K562 (cell line): ENCODE data around the gene TMEM45A. TPM values are rescaled to one million over a fixed set of nuclear protein-coding genes. Genes with fewer than 3 reads are reported as not detected.

Source experiments
- ASH1L ChIP-seq: fragments of 450-650 bp; IDR thresholded peaks from 2 replicates; pipeline ENCODE4 v1.6.1; 2018; ENCODE audit warnings: borderline replicate concordance, mild to moderate bottlenecking, low read depth; ENCODE audit not compliant: partially characterized antibody
- KDM4B ChIP-seq, 2 experiments: fragments of 450-650 bp in 1 of 2; sonication (generic) in 1 of 2; IDR thresholded peaks; 2 replicates each; pipeline ENCODE4 v1.6.1; 2016 to 2017; ENCODE audit warnings: borderline replicate concordance in 2 of 2, antibody characterized with exemption in 1 of 2, low read depth in 1 of 2, mild to moderate bottlenecking in 1 of 2
- NFYB ChIP-seq: IDR thresholded peaks from 2 replicates; pipeline ENCODE4 v1.6.1; 2011; ENCODE audit warnings: mild to moderate bottlenecking, moderate library complexity; ENCODE audit not compliant: insufficient read length; ENCODE audit errors: extremely low read depth
- PCBP2 ChIP-seq: fragments of 200-400 bp; formaldehyde crosslinking; IDR thresholded peaks from 2 replicates; pipeline ENCODE4 v1.6.1; 2018; ENCODE audit warnings: low read length, low read depth, mild to moderate bottlenecking, moderate library complexity; ENCODE audit not compliant: poor library complexity, severe bottlenecking
- PHB ChIP-seq: fragments of 250-450 bp; sonication (Bioruptor Pico); IDR thresholded peaks from 2 replicates; pipeline ENCODE4 v1.5.0; 2021
- RAD21 ChIP-seq, 2 experiments: fragments of 250-450 bp in 1 of 2; fragments of 450-650 bp in 1 of 2; sonication (Bioruptor Pico) in 1 of 2; formaldehyde crosslinking in 1 of 2; IDR thresholded peaks in 1 of 2; conservative IDR thresholded peaks in 1 of 2; 2 replicates each; pipeline versions ENCODE4 v1.4.0 to v1.8.0; 2020 to 2022; ENCODE audit warnings: mild to moderate bottlenecking in 2 of 2, moderate library complexity in 1 of 2
- RFX7 ChIP-seq: fragments of 250-450 bp; sonication (Bioruptor Pico); IDR thresholded peaks from 2 replicates; pipeline ENCODE4 v1.5.1; 2021; ENCODE audit warnings: mild to moderate bottlenecking
- ZNF444 ChIP-seq: fragments of 250-450 bp; sonication (Bioruptor Pico); IDR thresholded peaks from 2 replicates; pipeline ENCODE4 v1.4.0; 2020; ENCODE audit warnings: mild to moderate bottlenecking, moderate library complexity
- ZNF830 ChIP-seq: fragments of 250-450 bp; sonication (Bioruptor Pico); IDR thresholded peaks from 2 replicates; pipeline ENCODE4 v1.5.0; 2021; ENCODE audit warnings: mild to moderate bottlenecking
- polyA plus RNA-seq, 8 experiments: library from polyadenylated mRNA; depleted of rRNA in 4 of 8; stranded (reverse) in 5 of 8; unstranded in 3 of 8; fragments of >200 nt; fragmentation: Nextera tagmentation in 2 of 8; fragmentation: Illumina TruSeq in 1 of 8; extraction: Ambion mirVana in 2 of 8; extraction: Trizol in 1 of 8; gene quantifications; 2 replicates each; pipeline versions ENCODE4 v1.2.1 to v1.2.3, GENCODE V29; 2011 to 2014; ENCODE audit warnings: inconsistent platforms in 1 of 8, missing spikeins in 1 of 8
- total RNA-seq, 7 experiments: library from RNA; depleted of rRNA in 6 of 7; stranded (reverse); fragments of >200 nt in 6 of 7; fragmentation: Illumina TruSeq in 2 of 7; extraction: Trizol in 2 of 7; gene quantifications; 2 replicates each; pipeline versions ENCODE4 v1.2.1 to v1.2.3, GENCODE V29; 2011 to 2021; ENCODE audit warnings: low replicate concordance in 1 of 7
- TF ChIP-seq, protein P1 (sequence below): sonication (generic); formaldehyde crosslinking; IDR thresholded peaks from 2 replicates; pipeline ENCODE4 v1.8.0; 2022; ENCODE audit warnings: mild to moderate bottlenecking, missing genetic modification reagents
- TF ChIP-seq, protein P2 (sequence below): sonication (generic); formaldehyde crosslinking; IDR thresholded peaks from 2 replicates; pipeline ENCODE4 v1.8.1; 2022; ENCODE audit warnings: missing genetic modification reagents
- TF ChIP-seq, protein P3 (sequence below), 2 experiments: fragments of 450-650 bp; IDR thresholded peaks; 2 replicates each; pipeline ENCODE4 v1.6.1; 2018; ENCODE audit warnings: mild to moderate bottlenecking in 2 of 2, low read depth in 1 of 2; ENCODE audit not compliant: partially characterized antibody in 2 of 2
- TF ChIP-seq, protein P4 (sequence below): sonication (generic); formaldehyde crosslinking; IDR thresholded peaks from 2 replicates; pipeline ENCODE4 v1.8.1; 2023; ENCODE audit warnings: mild to moderate bottlenecking, missing genetic modification reagents

TMEM45A gene
- total and polyA plus RNA-seq, 9 of the 15 experiments (the other 6 are each of a cell fraction or from before 2014, with no cell fraction given): 0.41 to 4.1 (median 0.95) TPM

DNA sequence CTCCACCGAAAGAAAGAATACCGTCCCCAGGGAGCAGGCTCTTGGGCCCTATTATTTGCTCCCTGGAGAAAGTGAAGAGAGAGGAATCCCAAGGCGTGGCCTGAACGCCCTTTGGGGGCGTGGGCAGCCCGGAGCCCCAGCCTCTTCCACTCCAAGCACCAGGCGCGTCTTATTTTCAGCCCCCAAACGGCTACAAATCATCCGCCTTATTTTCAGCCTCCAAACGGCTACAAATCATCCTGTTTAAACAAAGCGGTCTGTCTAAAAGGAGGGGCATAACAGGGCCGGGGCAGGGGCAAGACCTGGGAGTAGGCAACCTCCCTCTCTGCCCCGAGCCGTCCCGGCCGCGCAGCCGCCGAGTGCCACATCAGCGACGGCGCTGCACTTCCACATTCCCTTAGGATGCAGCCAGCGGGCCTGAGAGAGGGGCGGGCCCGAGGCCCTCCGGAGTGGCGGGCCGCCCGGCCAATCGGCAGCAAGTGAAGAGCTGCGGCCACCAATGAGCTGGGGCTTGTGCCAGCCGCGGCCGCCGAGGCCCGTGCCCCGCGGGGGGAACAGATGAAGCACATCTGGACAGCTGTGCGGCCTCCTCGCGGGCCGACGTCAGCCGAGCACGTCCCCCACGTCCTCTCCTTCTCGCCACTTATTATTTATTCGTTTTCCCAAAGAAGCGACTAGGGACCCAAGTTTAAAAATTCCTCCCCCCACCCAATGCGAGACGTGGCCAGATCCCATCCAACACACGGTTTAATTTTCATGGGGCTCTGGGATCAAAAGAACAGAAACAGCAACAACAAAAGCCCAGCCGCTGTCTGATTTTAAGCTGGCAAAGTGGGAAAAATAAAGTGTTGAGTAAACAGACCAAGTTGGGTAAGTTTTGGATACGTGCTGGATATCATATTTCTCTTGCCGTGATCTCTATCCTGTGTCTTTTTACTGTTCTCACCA, at the start of gene TMEM45A (continued):
- TF ChIP-seq, protein P1, sequence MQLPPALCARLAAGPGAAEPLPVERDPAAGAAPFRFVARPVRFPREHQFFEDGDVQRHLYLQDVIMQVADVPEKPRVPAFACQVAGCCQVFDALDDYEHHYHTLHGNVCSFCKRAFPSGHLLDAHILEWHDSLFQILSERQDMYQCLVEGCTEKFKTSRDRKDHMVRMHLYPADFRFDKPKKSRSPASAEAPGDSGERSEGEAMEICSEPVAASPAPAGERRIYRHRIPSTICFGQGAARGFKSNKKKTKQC (CRISPR knock-in tag): no peak
- TF ChIP-seq, protein P2, sequence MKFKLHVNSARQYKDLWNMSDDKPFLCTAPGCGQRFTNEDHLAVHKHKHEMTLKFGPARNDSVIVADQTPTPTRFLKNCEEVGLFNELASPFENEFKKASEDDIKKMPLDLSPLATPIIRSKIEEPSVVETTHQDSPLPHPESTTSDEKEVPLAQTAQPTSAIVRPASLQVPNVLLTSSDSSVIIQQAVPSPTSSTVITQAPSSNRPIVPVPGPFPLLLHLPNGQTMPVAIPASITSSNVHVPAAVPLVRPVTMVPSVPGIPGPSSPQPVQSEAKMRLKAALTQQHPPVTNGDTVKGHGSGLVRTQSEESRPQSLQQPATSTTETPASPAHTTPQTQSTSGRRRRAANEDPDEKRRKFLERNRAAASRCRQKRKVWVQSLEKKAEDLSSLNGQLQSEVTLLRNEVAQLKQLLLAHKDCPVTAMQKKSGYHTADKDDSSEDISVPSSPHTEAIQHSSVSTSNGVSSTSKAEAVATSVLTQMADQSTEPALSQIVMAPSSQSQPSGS: no peak
- TF ChIP-seq NFYB (peak; percentile 100), KDM4B (IDR thresholded peaks at IDR 0.05; ENCODE audit: borderline replicate concordance in 2 of 2, low read depth in 1 of 2) (no peak), RAD21 (CRISPR knock-in tag; conservative IDR thresholded peaks at IDR 0.05 in 1 of 2, IDR thresholded peaks at IDR 0.05 in 1 of 2) (no peak), PCBP2 (no peak), RFX7 (CRISPR knock-in tag) (no peak), PHB (no peak), ZNF444 (CRISPR knock-in tag) (no peak), ZNF830 (no peak), ASH1L (peak; percentile 92)
- TF ChIP-seq, protein P3, sequence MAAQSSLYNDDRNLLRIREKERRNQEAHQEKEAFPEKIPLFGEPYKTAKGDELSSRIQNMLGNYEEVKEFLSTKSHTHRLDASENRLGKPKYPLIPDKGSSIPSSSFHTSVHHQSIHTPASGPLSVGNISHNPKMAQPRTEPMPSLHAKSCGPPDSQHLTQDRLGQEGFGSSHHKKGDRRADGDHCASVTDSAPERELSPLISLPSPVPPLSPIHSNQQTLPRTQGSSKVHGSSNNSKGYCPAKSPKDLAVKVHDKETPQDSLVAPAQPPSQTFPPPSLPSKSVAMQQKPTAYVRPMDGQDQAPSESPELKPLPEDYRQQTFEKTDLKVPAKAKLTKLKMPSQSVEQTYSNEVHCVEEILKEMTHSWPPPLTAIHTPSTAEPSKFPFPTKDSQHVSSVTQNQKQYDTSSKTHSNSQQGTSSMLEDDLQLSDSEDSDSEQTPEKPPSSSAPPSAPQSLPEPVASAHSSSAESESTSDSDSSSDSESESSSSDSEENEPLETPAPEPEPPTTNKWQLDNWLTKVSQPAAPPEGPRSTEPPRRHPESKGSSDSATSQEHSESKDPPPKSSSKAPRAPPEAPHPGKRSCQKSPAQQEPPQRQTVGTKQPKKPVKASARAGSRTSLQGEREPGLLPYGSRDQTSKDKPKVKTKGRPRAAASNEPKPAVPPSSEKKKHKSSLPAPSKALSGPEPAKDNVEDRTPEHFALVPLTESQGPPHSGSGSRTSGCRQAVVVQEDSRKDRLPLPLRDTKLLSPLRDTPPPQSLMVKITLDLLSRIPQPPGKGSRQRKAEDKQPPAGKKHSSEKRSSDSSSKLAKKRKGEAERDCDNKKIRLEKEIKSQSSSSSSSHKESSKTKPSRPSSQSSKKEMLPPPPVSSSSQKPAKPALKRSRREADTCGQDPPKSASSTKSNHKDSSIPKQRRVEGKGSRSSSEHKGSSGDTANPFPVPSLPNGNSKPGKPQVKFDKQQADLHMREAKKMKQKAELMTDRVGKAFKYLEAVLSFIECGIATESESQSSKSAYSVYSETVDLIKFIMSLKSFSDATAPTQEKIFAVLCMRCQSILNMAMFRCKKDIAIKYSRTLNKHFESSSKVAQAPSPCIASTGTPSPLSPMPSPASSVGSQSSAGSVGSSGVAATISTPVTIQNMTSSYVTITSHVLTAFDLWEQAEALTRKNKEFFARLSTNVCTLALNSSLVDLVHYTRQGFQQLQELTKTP (IDR thresholded peaks at IDR 0.05; ENCODE audit: low read depth in 1 of 2, partially characterized antibody in 2 of 2): no peak
- TF ChIP-seq, protein P4, sequence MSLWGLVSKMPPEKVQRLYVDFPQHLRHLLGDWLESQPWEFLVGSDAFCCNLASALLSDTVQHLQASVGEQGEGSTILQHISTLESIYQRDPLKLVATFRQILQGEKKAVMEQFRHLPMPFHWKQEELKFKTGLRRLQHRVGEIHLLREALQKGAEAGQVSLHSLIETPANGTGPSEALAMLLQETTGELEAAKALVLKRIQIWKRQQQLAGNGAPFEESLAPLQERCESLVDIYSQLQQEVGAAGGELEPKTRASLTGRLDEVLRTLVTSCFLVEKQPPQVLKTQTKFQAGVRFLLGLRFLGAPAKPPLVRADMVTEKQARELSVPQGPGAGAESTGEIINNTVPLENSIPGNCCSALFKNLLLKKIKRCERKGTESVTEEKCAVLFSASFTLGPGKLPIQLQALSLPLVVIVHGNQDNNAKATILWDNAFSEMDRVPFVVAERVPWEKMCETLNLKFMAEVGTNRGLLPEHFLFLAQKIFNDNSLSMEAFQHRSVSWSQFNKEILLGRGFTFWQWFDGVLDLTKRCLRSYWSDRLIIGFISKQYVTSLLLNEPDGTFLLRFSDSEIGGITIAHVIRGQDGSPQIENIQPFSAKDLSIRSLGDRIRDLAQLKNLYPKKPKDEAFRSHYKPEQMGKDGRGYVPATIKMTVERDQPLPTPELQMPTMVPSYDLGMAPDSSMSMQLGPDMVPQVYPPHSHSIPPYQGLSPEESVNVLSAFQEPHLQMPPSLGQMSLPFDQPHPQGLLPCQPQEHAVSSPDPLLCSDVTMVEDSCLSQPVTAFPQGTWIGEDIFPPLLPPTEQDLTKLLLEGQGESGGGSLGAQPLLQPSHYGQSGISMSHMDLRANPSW (CRISPR knock-in tag): no peak
